ENCODE measurements around the gene NMUR2.

The NMUR2 gene

DNA sequence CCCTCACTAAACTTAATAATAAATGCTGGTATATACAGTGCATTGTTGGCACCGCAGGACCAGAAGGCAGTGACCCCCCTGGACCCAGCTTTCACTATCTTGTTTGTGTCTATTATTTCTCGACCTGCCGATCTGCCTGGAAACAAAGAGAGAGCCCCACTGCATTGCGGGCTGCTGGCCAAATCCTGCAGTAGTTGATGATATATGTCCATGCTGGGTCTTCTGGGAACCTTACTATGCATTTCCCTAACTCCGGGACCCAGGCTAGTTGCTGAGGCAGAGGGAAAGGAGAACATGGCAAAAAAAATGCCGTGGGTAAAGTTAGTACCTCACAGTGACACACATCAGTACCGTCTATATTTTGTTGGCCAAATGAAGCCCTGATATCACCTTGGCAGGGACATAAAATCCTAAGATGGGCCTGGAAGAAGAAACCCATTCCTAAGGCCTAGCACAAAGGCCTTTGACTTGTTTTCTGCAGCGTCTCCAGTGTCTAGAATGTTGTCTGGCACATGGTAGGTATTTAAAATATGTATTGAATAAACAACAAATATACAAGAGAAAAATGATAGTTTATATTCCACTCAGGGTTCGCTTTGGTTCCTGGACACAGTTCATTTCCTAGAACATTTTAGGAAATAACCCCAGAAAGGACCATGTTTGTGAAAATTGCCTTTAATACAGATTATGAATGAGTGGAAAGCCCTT is 46.1 kb downstream of the NMUR2 start:
- no peaks in the 10 kb centered on the region for H3K4me1 ChIP-seq
- DNase-seq = no peak
- no peak overlapping the region for H3K4me3 ChIP-seq
- intact Hi-C loops (cut with DNase I; ENCODE audit: low total_unique reads) = no loop called here
- H3K36me3 ChIP-seq = no peaks in the 10 kb centered on the region
- no peaks in the 10 kb centered on the region for H3K9me3 ChIP-seq
- H3K27ac ChIP-seq = no peak overlapping the region
- H3K27me3 ChIP-seq = no peaks in the 10 kb centered on the region
- TF ChIP-seq, protein P1, sequence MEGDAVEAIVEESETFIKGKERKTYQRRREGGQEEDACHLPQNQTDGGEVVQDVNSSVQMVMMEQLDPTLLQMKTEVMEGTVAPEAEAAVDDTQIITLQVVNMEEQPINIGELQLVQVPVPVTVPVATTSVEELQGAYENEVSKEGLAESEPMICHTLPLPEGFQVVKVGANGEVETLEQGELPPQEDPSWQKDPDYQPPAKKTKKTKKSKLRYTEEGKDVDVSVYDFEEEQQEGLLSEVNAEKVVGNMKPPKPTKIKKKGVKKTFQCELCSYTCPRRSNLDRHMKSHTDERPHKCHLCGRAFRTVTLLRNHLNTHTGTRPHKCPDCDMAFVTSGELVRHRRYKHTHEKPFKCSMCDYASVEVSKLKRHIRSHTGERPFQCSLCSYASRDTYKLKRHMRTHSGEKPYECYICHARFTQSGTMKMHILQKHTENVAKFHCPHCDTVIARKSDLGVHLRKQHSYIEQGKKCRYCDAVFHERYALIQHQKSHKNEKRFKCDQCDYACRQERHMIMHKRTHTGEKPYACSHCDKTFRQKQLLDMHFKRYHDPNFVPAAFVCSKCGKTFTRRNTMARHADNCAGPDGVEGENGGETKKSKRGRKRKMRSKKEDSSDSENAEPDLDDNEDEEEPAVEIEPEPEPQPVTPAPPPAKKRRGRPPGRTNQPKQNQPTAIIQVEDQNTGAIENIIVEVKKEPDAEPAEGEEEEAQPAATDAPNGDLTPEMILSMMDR (IDR thresholded peaks at IDR 0.05) = no peak

DNA sequence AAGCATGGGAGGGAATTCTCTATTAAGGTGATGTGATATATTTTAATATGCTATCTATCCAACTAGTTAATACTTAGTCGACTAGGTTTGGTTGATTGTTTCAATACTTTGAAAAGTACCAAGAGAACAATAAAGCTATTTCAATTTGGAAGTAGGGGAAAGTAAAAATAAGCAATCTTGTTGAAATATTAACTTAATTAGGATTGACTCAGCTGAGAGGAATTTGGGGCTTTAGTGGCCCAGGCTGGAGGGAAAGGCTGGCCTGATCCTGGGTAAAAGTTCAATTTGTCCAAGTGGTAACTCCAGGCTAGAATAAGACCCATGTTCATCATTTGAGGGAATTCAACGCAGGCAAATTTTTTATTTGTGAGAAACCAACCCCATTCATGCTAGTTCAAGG is 48.6 kb downstream of the NMUR2 start:
- TF ChIP-seq, protein P1 (IDR thresholded peaks at IDR 0.05) = no peak
- no peaks in the 10 kb centered on the region for H3K27me3 ChIP-seq
- no peaks in the 10 kb centered on the region for H3K4me1 ChIP-seq
- H3K27ac ChIP-seq = no peak overlapping the region
- H3K9me3 ChIP-seq = no peaks in the 10 kb centered on the region
- intact Hi-C loops (cut with DNase I; ENCODE audit: low total_unique reads) = no loop called here
- no peak for DNase-seq
- no peaks in the 10 kb centered on the region for H3K36me3 ChIP-seq
- no peak overlapping the region for H3K4me3 ChIP-seq

DNA sequence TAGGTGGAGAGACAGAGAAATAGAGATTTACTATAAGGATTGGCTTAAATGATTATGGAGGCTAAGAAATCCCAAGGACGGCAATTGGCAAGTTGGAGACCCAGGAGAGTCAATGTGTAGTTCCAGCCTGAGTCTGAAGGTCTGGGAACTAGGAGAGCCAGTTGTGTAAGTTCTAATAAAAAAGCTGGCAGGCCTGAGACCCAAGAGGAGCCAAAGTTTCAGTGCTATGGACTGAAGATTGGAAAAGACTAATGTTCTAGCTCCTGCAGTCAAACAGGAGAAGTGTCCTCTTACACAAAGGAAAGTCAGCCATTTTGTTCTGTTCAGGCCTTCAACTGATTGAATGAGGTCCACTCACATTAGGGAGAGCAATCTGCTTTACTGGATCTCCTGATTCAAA is 50.0 kb downstream of the NMUR2 start:
- Histone ChIP-seq H3K27ac (no peak overlapping the region), H3K27me3 (no peaks in the 10 kb centered on the region), H3K4me1 (no peaks in the 10 kb centered on the region), H3K36me3 (no peaks in the 10 kb centered on the region), H3K9me3 (no peaks in the 10 kb centered on the region), H3K4me3 (no peak overlapping the region)
- no peak for DNase-seq
- intact Hi-C loops (cut with DNase I; ENCODE audit: low total_unique reads) = no loop called here
- TF ChIP-seq, protein P1 (IDR thresholded peaks at IDR 0.05) = no peak

DNA sequence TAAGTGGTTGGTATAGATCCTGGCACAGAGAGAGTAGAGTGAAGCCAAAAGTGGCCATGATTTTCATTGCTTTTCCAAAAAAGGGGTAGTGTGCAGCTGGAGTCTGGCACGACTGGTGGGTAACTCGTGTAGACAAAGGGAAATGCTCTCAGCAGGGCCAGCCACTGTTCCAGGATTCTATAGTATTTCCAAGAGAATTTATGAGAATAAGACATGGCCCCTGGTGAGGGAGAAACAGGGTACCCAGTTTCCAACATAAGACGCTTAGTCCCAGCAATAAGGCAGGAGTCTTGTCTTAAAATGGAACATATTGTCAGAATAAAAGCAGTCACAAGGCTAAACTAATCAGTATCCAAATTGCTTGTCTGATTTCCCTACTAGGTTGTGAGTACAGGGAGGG is 52.1 kb downstream of the NMUR2 start:
- TF ChIP-seq, protein P1 (IDR thresholded peaks at IDR 0.05) = no peak
- intact Hi-C loops (cut with DNase I; ENCODE audit: low total_unique reads) = no loop called here
- no peaks in the 10 kb centered on the region for H3K27me3 ChIP-seq
- H3K9me3 ChIP-seq = no peaks in the 10 kb centered on the region
- no peak overlapping the region for H3K4me3 ChIP-seq
- no peak for DNase-seq
- H3K36me3 ChIP-seq = no peaks in the 10 kb centered on the region
- no peaks in the 10 kb centered on the region for H3K4me1 ChIP-seq
- no peak overlapping the region for H3K27ac ChIP-seq

DNA sequence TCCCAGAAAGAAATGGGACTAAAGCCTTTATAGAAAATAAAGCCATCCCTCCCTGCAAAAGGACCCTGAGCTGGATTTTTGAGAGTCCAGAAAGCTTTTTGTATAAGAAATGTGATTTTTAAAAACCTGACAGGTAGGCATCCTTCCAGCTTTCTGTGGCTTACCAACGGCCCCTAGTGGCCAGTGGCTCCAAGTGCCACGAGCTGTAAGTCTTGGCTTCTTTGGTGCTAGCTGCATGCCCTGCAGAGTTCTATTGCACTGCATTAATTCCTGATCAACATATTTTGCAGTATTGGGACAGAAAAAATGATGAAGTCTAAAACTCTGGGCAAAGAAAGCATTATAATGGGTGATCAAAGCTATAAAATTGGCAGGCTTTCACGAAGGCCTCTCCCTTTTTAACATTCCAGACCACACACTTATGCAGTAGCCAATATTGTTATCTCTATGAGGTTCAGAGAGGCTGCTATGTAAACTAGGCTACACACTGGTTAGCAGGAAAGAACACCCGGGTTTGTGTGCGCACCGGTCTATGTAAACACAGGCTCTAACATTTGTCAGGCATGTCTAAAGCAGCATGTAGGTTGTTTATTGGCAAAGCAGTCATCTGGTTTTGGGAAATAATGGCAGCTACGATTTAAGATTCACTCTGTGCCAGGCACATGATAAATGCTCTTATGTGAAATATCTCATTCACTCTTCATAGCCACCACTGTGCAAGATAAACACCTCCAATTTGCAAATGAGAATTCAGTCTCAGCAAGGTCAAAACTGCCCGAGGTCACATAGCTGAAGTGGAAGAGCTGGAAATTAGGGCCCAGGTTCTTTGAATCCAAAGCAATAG is 55.2 kb downstream of the NMUR2 start:
- H3K9me3 ChIP-seq = no peaks in the 10 kb centered on the region
- TF ChIP-seq, protein P1 (IDR thresholded peaks at IDR 0.05) = peak; percentile 59 to 72
- no peak for DNase-seq
- no peaks in the 10 kb centered on the region for H3K36me3 ChIP-seq
- H3K4me1 ChIP-seq = no peaks in the 10 kb centered on the region
- no peaks in the 10 kb centered on the region for H3K27me3 ChIP-seq
- H3K4me3 ChIP-seq = no peak overlapping the region
- no peak overlapping the region for H3K27ac ChIP-seq
- intact Hi-C loops (cut with DNase I; ENCODE audit: low total_unique reads) = loop anchor here (5.0 kb wide), 1 partner anchor 528 kb away; no protein-coding TSS in a partner anchor

Measured in tibial artery (tissue), 4 donors.